Cardiac fibroblast (primary cell): ENCODE data around the gene HOXA6.

ENCODE experiments used
- DNase-seq, 2 donors: peaks; one replicate each; pipeline versions ENCODE4 v3.0.0 to v3.0.0-alpha.2; 2010; ENCODE audit warnings: low read depth in 2 of 2
- H3K4me3 ChIP-seq, 2 donors: replicated peaks in 1 of 2; 1 replicate in 1 of 2; 2 replicates in 1 of 2; pipeline ENCODE4 v1.5.1; 2011; ENCODE audit warnings: low read depth in 2 of 2, low read length in 2 of 2, mild to moderate bottlenecking in 2 of 2, moderate library complexity in 1 of 2
- CTCF ChIP-seq: IDR thresholded peaks from one replicate; pipeline ENCODE4 v1.5.1; 2011; ENCODE audit warnings: low read depth, mild to moderate bottlenecking, low read length, inconsistent platforms

The HOXA6 gene

GRCh38 chr7:27160145-27160545 is 12.6 kb upstream of the HOXA6 start:
- no peak overlapping the region for H3K4me3 ChIP-seq
- DNase-seq, result no peak
- TF ChIP-seq CTCF, result no peak

- H3K4me3 ChIP-seq, result no peak overlapping the region
- TF ChIP-seq CTCF, result no peak
- DNase-seq, result no peak
These were observed 11.9 kb upstream of the HOXA6 start for GRCh38 chr7:27159266-27160144.

GRCh38 chr7:27158436-27159265 is 11.1 kb upstream of the HOXA6 start:
- no peak for DNase-seq
- no peak overlapping the region for H3K4me3 ChIP-seq

GRCh38 chr7:27157702-27158431 is 10.3 kb upstream of the HOXA6 start:
- DNase-seq, result no peak
- no peak for TF ChIP-seq CTCF
- no peak overlapping the region for H3K4me3 ChIP-seq

More at GRCh38 chr7:27158436-27159265, 11.1 kb upstream of the HOXA6 start:
- TF ChIP-seq CTCF, result no peak

GRCh38 chr7:27156916-27157701 is 9.5 kb upstream of the HOXA6 start:
- no peak overlapping the region for H3K4me3 ChIP-seq
- no peak for DNase-seq
- TF ChIP-seq CTCF, result no peak

GRCh38 chr7:27156508-27156898 is 8.9 kb upstream of the HOXA6 start, which contains the start of gene HOXA7:
HOXA7 (minus strand) TSS chr7:27156675; CDS start chr7:27156545, 130 bp downstream.
- no peak within 1 kb of the TSS for H3K4me3 ChIP-seq
- TF ChIP-seq CTCF, result no peak
- no peak for DNase-seq
